ENCODE results near the gene SLC29A4.

DNA sequence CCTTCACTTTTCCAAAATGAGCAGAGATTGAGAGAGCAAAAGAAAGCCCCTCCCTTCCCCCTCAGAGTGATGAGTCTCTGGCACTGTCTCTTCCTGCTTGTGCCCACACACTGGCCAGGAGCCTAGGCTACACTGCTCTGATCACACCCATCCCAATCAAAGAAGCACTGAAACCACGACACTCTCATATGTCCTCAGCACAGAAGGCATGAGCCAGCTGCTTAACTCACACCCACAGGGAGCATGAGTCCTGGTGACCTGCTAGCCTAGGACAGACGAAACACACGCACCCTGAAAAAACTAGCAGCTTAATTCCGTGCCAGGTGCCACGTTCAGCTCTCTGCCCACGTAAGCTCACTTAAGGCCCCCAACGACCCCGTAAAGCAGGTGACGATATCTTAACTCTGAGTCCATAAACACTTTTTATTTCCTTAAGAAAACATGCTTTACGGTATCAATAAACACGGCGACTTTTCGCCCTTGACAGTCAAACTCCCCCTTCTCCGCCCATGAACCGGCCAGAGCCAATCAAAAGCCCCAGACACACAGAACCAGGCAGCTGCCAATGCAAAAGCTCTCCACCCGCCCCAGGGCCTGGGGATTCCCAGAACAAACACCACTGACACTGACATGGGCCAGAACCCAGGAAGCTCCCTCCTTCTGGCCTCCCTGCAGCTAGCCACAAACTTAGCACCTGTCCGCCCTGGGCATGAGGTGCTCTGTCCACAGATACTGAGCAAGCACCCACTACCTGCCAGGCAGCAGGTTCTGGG lies 71.9 kb downstream of the SLC29A4 start:
- TF ChIP-seq RFX5 (IDR thresholded peaks at IDR 0.05; ENCODE audit: low read length) = peak; percentile 76; the same call in 1 of the 2 replicates
- no peak for TF ChIP-seq CTCF (IDR thresholded peaks at IDR 0.05)
- peak in 1 of 2 experiments; percentile 83; a peak in 2 of 4 replicates for TF ChIP-seq EP300 (IDR thresholded peaks at IDR 0.05; ENCODE audit: borderline replicate concordance in 1 of 2, low read depth in 1 of 2, low read length in 1 of 2)
- TF ChIP-seq YY1 (IDR thresholded peaks at IDR 0.05; ENCODE audit: low read depth) = no peak
- TF ChIP-seq NRF1 (IDR thresholded peaks at IDR 0.05; ENCODE audit: low read depth, low read length) = no peak
- TF ChIP-seq FOXM1 (IDR thresholded peaks at IDR 0.05; ENCODE audit: low read depth) = no peak
